ENCODE measurements around the gene RET.

The RET gene

GRCh38 chr10:43099928-43100327 is 23.1 kb downstream of the RET start:
- H2AFZ ChIP-seq, result no peak overlapping the region
- no peak overlapping the region for H3K4me3 ChIP-seq (ENCODE audit: low read depth, low read length)
- TF ChIP-seq CTCF (IDR thresholded peaks at IDR 0.05), result no peak
- H3K4me1 ChIP-seq, result no peaks in the 10 kb centered on the region
- no peaks in the 10 kb centered on the region for H3K27me3 ChIP-seq (ENCODE audit: control insufficient read depth, insufficient read depth, low read length)
- no peak overlapping the region for H3K27ac ChIP-seq
- no peak overlapping the region for H3K9ac ChIP-seq
- no peaks in the 10 kb centered on the region for H3K9me3 ChIP-seq (ENCODE audit: control insufficient read depth, low read length)
- H3K36me3 ChIP-seq (ENCODE audit: control insufficient read depth, insufficient read depth, low read length), result no peaks in the 10 kb centered on the region
- no peak overlapping the region for H3K4me2 ChIP-seq (ENCODE audit: low read length)
- H3K79me2 ChIP-seq, result no peaks in the 10 kb centered on the region

DNA sequence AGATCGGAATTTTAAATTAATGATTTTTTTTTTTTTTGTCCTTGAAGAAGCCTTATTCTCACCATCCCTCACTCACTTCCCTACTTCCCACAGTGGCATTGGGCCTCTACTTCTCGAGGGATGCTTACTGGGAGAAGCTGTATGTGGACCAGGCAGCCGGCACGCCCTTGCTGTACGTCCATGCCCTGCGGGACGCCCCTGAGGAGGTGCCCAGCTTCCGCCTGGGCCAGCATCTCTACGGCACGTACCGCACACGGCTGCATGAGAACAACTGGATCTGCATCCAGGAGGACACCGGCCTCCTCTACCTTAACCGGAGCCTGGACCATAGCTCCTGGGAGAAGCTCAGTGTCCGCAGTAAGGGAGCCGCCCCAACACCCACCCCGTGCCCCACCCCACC is 23.5 kb downstream of the RET start:
- Histone ChIP-seq H3K4me1 (no peaks in the 10 kb centered on the region), H3K9ac (no peak overlapping the region), H3K4me3 (ENCODE audit: low read depth, low read length) (no peak overlapping the region), H3K4me2 (ENCODE audit: low read length) (no peak overlapping the region), H2AFZ (no peak overlapping the region), H3K9me3 (ENCODE audit: control insufficient read depth, low read length) (no peaks in the 10 kb centered on the region), H3K27ac (no peak overlapping the region), H3K79me2 (no peaks in the 10 kb centered on the region), H3K27me3 (ENCODE audit: control insufficient read depth, insufficient read depth, low read length) (no peaks in the 10 kb centered on the region), H3K36me3 (ENCODE audit: control insufficient read depth, insufficient read depth, low read length) (no peaks in the 10 kb centered on the region)
- TF ChIP-seq CTCF (IDR thresholded peaks at IDR 0.05), result no peak

- no peaks in the 10 kb centered on the region for H3K9me3 ChIP-seq (ENCODE audit: control insufficient read depth, low read length)
- H2AFZ ChIP-seq, result no peak overlapping the region
- H3K27me3 ChIP-seq (ENCODE audit: control insufficient read depth, insufficient read depth, low read length), result no peaks in the 10 kb centered on the region
- peaks cover 6% of the 10 kb centered on the region for H3K4me1 ChIP-seq
- H3K36me3 ChIP-seq (ENCODE audit: control insufficient read depth, insufficient read depth, low read length), result no peaks in the 10 kb centered on the region
- H3K27ac ChIP-seq, result no peak overlapping the region
- H3K4me3 ChIP-seq (ENCODE audit: low read depth, low read length), result no peak overlapping the region
- H3K79me2 ChIP-seq, result no peaks in the 10 kb centered on the region
- H3K9ac ChIP-seq, result no peak overlapping the region
- TF ChIP-seq CTCF (IDR thresholded peaks at IDR 0.05), result no peak
- no peak overlapping the region for H3K4me2 ChIP-seq (ENCODE audit: low read length)
Observed at GRCh38 chr10:43102063-43102828, 25.4 kb downstream of the RET start.

- no peaks in the 10 kb centered on the region for H3K27me3 ChIP-seq (ENCODE audit: control insufficient read depth, insufficient read depth, low read length)
- H3K9ac ChIP-seq, result no peak overlapping the region
- H3K4me1 ChIP-seq, result peaks cover 6% of the 10 kb centered on the region
- H3K9me3 ChIP-seq (ENCODE audit: control insufficient read depth, low read length), result no peaks in the 10 kb centered on the region
- TF ChIP-seq CTCF (IDR thresholded peaks at IDR 0.05), result peak; percentile 100
- H3K79me2 ChIP-seq, result no peaks in the 10 kb centered on the region
- peak overlapping the region; percentile 95 for H3K4me2 ChIP-seq (ENCODE audit: low read length)
- no peak overlapping the region for H3K27ac ChIP-seq
- H2AFZ ChIP-seq, result peak overlapping the region; percentile 91
- no peaks in the 10 kb centered on the region for H3K36me3 ChIP-seq (ENCODE audit: control insufficient read depth, insufficient read depth, low read length)
- H3K4me3 ChIP-seq (ENCODE audit: low read depth, low read length), result peak overlapping the region; percentile 60
Observed at GRCh38 chr10:43105102-43105955, 28.5 kb downstream of the RET start.
